Femur (tissue), 1 donor: ENCODE results near the gene WHAMM.
"Not testable (repeated sequence)": the region's sequence is repeated elsewhere in the genome, so short reads cannot be mapped to it uniquely, and the experiment has no call there.

Experiments used
- DNase-seq: peaks from one replicate; pipeline ENCODE4 v3.0.0-alpha.2; 2017

Gene WHAMM

DNA sequence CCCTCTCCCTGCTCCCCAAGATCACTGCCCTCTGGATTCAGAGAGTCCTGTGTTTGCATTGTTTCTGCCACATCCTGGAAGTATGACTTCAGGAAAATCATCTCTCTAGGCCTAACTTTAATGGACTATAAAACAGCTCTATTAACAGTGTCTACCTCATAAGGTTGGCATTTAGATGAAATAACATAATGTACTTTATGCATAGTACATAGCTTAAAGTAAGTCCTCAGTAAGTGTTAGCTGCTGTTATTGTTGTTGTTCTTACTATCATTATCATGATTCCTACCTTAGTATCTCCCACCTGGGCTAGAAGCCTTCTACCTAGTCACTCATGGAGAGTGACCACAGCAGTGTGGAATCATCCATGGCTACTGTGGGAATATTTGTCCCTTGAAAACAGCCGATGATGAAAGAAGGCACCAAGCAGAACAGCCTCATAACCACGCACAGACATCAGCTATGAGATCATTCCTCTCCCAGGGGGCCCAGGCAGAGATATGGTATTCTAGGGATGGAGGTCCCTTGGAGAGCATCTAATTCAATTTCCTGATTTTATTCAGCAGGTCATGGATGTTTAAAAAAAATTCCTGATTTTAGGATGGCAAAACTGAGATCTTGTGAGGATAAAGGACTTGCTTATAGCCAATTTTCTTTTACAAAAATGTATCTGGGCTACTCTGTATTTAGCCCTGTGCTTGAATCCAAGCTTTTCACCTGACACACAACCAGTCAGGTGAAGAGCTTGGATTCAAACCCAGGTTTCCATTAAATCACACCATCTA lies 5.4 kb upstream of the WHAMM start:
- no peak for DNase-seq

DNA sequence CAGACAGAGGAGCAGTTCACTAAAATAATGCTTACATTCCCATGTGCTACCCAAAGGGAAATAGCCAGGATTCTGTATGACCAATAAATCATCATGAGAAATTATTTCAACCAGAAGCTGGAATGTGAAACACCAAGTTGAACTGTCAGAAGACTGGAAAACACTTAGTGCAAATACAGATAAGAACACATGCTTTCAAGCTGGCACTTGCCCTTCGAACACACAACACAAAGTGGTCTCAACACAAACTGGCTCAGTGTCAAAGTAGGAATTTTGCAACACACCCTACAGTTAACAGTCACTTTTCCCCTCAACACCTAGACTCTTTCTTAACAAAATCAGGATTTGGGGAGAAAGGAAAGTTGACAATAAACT lies 4.9 kb upstream of the WHAMM start:
- DNase-seq = no peak

DNA sequence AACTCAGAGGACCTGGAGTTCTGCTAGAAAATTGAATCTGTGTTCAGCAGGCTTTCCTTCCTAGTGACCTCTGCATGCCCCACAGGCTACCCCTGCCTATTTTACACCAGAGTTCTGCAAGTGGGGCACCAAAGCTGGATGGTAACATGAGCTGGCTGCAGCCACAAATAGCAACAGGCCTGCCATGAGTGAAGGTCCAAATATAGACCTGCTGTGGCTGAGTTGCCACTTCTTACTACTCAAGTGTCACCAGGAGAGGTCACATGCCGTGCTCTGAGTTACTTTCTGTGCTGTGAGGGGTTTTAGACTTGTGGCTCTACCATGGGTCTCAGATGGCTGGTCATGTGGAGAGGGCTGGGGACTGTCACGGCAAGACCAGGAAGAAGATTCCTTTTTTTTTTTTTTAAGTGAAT lies 3.4 kb upstream of the WHAMM start, which contains the start of gene FSD2:
Gene FSD2 (minus strand): TSS at position 76 of the 413 bp plus-strand sequence. CDS start 18,679 bp downstream, outside the sequence.
- peak; percentile 78 for DNase-seq

DNA sequence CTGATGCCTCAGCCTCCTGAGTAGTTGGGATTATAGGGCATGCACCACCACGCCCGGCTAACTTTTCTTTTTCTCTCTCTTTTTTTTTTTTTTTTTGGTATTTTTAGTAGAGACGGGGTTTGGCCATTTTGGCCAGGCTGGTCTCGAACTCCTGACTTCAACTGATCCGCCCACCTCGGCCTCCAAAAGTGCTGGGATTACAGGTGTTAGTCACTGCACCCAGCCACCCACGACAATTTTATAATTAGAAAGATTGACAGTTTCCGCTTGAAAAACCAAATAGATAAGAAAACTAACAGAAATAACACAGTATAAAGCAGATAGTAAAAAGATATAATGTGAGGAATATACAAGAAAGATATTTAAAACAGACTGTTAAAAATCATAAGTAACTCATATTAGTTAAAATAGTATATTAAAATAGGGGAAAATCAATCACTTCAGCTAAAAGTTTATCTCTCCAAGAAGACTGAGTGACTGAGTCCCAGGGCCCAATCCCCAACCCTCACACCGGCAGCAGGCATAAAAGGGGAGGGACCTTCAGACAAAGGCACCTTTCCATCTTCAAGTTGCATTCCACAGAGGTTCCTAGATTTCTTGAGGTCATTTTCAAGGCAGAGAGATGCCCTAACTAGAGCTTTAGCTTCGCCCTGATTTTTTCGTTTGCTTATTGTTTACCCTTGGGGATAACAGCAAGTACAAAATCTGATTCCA lies 1.4 kb upstream of the WHAMM start:
- DNase-seq = no peak

DNA sequence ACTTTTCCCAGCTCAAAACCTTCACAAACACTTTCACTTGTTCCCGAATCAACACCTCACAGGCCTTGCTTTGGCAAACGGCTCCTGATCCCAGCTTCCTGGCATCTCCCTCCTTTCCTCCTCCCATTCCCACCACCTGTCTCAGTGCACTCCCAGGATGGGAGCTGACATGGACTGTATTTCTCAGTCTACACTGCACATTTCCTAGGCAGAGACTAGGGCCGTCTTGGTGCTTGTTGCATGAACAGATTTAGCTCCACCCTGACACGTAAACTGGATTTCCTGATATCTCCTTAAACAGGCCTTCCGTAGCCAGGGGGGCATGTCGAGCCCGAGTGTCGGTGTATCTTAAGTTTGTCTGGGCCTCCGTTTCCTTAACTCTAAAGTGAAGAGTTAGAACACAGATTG lies 790 bp upstream of the WHAMM start:
- no peak for DNase-seq

DNA sequence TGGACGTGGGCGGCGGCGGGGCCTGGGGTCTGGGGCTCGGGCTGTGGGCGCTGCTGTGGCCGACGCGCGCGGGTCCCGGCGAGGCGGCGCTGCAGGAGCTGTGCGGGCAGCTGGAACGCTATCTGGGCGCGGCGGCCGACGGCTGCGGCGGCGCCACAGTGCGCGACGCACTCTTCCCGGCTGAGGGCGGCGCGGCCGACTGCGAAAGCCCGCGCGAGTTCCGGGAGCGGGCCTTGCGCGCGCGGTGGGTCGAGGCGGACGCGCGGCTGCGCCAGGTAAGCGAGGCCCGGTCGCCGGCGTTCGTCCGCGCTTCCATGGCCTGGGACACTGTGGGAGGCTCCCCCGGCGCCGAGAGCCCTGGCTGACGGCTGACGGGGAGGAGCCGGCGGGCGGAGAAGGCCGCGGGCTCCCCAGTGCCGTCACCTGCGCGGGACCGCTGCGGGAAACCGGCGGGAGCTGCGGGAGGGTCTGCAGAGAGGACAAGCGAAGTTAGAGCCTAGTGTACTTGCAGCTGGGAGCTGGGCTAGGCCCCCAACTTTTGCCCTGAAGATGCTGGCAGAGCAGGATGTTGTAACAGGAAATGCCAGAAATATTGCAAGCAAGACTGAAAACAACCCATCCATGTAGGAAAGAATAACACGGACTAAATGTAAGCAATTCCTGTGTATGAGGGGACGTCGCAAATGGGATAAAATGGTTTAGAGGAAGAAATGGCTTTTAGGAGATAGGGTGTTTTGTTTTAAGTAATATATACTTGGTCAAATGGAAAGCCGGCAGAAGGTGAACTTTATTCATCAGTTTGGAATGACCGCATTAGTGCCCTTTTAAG lies 847 bp downstream of the WHAMM start:
- DNase-seq = peak; percentile 59

DNA sequence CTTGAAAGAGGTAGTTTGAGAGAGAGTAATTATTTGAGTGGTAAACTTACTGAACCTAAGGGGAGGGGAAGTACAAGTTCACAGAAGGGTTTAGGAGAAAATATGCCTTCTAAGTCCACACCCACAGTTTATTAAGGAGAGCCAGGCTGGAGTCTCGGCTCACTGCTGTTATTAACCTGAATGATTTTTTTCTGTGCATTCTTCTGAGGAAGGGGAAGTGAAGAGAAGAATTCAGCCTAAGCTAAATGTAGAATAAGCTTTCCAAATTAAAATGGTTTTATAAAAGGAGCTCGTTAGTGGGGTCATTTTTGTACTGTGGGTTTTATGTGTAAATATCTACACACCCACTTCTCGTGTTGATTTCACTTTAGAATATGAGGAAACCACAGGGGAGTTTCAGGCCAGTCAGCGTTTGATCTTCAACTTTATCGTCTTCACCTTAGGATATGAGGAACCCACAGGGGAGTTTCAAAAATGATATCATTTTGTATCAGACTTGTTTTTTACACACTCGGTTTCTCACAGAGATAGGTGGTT lies 1.5 kb downstream of the WHAMM start:
- DNase-seq = no peak

DNA sequence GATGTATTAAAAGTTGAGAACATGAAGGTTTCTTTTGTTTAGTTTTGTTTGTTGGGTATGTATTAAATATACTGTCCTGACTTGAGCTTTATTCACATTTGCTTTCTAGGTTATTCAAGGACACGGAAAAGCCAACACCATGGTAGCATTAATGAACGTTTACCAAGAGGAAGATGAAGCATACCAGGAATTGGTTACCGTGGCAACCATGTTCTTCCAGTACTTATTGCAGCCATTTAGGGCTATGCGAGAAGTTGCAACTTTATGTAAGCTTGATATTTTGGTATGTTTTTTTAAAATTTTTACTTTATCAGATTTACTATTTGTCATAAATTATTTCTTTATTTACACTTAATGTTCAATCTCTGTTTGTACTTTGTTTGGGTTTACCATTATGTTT lies 3.6 kb downstream of the WHAMM start:
- DNase-seq = no peak

DNA sequence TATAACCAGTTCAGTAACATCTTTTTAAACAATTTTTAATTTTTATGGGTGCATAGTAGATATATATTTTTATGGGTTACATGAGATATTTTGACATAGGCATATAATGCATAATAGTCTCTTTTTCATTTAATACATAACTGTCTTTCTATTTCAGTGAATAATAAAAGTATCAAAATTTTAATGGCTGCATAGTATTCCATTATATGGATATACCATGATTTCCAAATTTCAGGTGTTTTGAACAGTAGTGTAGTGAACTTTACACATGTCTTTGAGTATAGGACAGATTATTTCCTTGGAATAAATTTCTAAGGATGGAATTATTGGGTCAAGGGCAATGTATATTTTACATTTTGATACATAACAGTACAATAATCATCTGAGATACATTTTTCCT lies 10.7 kb downstream of the WHAMM start:
- DNase-seq = no peak

DNA sequence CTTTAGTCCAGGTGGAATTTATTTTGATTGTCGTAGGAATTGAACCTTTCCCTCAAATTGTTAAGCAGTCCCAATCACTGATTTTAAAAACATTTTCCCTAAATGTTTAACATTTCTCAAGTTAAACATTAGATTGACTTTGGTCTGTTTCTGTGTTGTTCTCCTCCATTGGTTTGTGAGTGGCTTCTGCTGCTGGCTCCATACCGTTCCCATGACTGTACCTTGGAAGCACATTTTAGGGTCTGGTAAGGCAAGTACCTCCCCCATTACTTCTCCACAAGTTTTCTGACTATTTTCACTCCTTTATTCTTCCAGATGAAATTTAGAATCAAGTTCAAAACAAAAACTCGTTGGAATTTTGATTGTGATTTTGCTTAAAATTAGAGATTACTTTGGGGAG lies 12.0 kb downstream of the WHAMM start:
- DNase-seq = not testable (repeated sequence)

DNA sequence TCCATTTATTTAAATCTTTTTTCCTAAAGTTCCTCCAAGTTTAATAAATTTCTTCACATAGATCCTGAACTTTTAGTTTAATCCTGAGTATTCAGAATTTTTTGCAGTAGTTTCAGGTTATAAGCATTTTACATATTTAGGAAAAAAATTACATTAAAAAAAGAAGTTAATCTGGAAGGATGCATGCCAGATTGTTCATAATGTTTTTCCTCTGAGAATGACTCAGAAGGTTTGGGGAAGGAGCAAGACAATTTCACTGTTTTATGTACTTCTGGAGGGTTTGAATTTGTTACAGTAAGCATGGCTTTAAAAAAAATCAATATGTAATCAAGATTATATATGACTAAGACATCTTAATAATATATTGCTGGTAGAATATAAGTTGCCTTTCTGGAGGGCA lies 12.4 kb downstream of the WHAMM start:
- not testable (repeated sequence) for DNase-seq

DNA sequence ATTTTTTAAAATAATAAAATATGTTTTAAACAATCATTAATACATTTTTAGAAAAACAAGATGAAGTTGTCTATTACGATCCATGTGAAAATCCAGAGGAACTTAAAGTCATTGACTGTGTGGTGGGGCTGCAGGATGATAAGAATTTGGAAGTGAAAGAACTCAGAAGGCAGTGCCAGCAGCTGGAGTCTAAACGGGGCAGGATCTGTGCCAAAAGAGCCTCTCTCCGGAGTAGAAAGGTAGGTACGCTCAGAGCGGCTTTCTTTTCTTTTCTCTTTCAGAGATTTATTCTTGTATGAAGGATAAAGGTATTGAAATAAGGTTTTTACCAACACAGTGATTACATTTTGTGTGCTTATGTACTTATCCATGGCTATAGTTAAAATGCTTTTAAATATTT lies 13.6 kb downstream of the WHAMM start:
- no peak for DNase-seq

DNA sequence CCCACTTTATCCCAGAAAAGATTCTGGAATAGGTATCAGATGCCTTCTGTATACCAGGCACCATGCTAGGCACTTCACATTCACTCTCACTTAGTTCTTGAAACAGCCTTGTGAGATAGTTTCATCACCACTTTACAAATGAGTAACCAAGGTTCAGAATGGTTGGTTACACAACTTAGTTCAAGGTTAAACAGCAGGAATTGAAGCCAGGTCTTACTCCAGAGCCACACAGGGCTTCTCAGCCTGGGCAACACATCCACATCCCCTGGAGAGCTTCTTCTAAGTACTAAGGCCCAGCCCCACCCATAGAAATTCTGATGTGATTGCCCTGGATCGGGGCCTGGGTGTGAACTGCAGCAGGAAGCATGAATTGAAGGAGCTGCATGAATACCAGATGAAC lies 18.6 kb downstream of the WHAMM start:
- no peak for DNase-seq

DNA sequence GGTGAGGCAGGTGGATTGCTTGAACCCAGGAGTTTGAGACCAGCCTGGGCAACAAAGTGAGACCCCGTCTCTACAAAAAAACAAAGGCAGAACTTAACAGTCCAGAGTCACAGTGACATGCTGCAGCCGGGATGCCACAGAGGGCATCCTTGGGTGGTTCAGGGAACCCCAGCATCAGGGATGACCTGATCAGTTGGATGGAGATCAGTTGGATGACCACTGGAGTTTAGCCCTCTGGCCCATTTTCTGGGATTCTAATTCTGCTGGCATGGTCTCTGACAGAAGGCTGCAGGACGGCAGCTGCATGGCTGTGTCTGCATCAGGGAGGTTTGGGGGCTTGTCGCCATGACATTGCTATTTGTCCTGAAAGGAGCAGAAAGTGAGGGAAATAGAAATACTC lies 19.8 kb downstream of the WHAMM start:
- no peak for DNase-seq

DNA sequence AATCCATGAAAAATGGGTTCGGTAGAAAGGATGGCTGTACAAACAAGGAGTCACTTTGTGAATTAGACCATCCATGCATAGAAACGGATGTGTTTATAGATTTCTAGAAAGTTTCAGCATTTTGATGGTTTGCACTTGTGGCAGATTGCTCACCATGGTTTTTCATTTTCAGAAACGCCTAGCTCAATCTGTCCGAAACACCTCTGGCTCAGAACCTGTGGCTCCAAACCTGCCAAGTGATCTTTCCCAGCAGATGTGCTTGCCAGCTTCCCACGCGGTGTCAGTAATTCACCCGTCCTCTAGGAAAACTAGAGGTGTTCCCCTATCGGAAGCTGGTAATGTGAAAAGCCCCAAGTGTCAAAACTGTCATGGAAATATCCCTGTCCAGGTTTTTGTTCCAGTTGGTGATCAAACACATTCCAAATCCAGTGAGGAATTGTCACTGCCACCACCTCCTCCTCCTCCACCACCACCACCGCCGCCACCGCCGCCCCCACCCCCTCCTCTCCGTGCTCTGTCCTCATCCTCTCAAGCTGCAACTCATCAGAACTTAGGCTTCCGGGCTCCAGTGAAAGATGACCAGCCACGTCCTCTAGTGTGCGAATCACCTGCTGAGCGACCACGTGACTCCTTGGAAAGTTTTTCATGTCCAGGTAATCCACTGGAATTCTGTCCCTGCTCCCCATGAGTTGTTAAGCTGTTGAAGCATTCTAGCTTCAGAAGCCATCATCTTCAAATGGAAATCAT lies 21.2 kb downstream of the WHAMM start:
- DNase-seq = no peak

DNA sequence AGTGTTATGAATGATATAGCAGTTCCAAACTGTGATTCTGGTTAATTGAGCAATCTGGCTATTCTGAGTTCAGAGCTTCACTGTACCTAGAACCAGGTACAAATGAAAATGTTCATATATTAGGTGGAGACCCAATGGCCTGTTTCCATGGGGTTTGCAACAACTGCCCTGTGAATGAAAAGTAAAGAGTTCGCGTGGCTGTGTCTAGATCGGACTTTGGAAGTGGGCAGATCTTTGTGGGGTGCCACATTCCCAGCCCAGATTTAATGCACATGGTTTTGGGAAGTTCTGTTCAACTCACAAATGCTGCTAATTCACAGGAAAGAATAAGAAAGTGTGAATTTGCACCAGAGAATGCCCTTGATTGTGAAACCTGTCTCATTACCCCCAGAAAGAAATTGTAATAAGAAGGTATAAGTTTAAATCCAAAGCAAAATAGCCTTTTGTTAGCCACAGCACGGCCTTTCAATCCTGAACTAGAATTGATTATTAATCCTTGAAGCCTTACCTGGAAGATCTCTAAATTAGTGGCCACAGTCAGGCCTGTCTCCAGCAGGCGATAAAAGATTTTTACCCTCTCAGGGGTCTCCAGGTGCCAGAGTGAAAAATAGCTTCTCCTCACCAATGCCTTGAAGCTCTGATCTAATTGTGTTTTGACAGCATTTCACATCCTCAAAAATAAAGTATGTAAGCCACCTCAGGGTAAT lies 22.6 kb downstream of the WHAMM start:
- no peak for DNase-seq

DNA sequence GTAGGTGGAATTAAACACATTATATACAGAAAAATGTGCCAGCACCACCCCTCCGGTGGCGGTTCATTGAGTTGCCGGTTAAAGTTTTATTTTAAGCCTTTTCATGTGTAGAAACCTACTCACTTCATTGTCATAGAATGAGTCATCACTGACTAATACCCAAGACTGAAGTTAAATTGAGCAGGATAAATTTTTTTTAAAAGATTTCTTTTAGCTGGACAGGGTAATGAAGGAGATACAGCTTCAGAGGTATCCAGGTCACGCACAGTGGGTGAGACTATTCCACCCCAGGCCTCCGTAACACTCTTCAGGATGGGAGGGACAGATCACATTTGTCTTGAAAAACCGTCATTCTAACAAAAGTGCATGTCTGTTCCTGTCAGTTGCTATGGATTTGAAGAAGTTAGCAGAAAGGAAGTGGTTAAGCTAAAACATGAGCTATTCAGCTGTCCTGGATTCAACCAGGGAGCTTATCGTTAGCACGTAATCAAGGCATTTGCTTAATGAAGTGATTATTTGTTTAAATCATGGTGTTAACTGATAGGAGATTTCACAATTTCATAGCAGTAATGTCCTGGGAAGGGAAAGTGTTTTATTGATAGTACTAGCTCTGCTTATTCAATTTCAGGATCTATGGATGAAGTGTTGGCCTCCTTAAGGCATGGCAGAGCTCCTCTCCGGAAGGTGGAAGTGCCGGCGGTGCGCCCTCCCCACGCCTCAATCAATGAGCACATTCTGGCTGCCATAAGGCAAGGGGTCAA lies 23.4 kb downstream of the WHAMM start:
- DNase-seq = no peak

DNA sequence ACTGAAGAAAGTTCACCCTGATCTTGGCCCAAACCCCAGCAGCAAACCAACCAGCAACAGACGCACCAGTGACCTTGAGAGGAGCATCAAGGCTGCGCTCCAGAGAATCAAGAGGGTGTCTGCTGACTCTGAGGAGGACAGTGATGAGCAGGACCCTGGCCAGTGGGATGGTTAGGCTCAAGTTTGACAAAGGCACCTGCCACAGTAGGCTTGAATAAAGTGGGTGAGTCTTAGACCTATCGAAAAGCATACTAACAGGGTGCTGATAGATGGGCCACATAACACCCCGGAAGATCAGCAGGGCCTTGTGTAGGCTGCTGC lies 23.9 kb downstream of the WHAMM start:
- no peak for DNase-seq

DNA sequence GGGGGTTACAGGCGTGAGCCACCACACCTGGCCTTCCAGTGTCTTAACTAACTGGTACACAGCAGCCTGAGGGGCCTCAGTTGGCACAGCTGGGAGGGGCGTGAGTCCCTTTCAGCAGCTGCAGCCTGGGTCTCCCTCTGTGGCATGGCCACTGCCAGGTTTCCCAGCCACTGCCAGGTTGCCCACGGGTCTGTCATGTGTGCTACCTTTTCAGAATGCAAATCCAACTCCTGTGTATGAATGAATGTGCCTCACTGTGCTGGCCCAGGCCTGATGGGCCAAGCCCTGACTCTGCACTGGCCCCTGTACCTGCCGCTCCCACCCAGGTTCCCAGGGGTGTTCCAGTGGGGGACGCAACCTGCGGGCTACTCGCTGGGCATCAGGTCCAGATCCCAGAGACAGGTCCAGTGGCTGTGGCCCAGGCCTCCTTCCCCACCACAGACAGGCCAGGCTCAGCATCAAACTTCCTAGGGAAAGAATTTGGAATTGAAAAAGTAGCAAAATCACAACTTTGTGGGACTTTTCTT lies 26.0 kb downstream of the WHAMM start:
- no peak for DNase-seq

DNA sequence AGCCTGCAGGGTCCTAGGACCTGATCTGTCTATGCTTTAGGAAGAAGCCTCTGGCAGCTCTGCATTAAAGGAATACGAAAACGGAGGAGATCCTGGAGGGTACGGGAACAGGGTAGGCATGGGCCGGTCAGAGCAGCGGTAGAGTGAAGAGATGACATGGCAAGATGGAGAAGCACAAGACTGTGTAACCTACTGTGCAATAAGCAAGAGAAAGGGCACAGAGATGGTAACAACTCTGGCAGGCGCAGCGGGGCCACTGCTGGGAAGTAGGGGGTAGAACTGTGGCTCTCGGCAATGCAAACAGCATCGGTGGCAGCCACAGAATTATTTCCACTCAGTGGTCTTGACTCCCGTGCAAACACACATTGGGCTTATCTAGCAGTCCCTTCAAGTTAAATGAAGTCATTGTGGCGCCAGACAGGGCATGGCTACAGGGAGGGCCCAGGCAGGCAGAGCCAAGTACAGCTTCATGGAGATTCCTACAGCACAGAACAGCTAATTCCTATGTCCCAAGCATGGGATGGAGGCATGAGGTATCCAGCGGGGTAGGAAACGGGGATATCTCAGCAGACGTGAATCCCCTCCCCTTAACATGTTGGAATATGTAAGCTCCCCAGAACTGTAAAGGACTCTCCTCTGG lies 28.8 kb downstream of the WHAMM start:
- DNase-seq = no peak
